Activated T-cell treated with anti-CD3 and anti-CD28 coated beads, Interleukin-2, amount 50 U/mL, for 48 hours (primary cell): ENCODE results near the gene NLRP7.
A peak's percentile ranks its signal among the peaks of the same experiment; 100 is the strongest.
"Not testable (repeated sequence)": the region's sequence is repeated elsewhere in the genome, so short reads cannot be mapped to it uniquely, and the experiment has no call there.

ENCODE experiments used
- DNase-seq, 2 experiments: peaks; one replicate each; pipeline ENCODE4 v3.0.0-alpha.2; 2020

The NLRP7 gene

GRCh38 chr19:54919646-54920563 lies 27.4 kb downstream of the NLRP7 start:
- DNase-seq: peak in 1 of 2 experiments; percentile 29

- DNase-seq: no peak
Measured at GRCh38 chr19:54918499-54918898, 28.8 kb downstream of the NLRP7 start.

DNA sequence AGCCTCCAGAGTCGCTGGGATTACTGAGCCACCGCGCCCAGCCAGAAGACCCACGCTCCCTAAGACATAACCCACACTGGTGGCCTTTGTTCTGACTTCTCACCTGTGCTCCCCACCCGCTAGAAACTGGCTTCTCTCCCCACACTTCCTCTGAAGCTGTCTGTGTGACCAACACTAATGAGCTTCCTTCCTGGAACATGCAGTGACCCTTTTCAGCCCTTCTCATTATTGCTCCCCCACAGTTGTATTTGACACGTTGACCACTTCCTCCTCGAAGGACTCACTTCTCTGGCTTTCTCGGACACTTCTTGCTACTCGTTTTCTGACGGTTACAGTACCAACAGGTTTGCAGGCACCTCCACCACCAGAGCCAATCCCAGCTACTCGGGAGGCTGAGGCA lies 30.5 kb downstream of the NLRP7 start:
- DNase-seq: no peak

DNA sequence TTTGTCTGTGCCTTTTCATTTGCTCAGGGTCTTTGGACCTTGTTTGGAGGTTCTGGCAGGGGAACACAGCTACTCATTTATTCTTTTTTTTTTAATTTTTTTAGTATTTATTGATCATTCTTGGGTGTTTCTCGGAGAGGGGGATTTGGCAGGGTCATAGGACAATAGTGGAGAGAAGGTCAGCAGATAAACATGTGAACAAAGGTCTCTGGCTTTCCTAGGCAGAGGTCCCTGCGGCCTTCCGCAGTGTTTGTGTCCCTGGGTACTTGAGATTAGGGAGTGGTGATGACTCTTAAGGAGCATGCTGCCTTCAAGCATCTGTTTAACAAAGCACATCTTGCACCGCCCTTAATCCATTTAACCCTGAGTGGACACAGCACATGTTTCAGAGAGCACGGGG lies 39.4 kb downstream of the NLRP7 start:
- DNase-seq: not testable (repeated sequence)

- no peak for DNase-seq
Measured at GRCh38 chr19:54906819-54907218, 40.5 kb downstream of the NLRP7 start.

- peak in 1 of 2 experiments; percentile 25 for DNase-seq
Measured at GRCh38 chr19:54905803-54906511, 41.4 kb downstream of the NLRP7 start, which contains the start of gene NCR1. Gene NCR1, plus strand, starts transcription at chr19:54906148. Its CDS starts 40 bp downstream, at chr19:54906188.

DNA sequence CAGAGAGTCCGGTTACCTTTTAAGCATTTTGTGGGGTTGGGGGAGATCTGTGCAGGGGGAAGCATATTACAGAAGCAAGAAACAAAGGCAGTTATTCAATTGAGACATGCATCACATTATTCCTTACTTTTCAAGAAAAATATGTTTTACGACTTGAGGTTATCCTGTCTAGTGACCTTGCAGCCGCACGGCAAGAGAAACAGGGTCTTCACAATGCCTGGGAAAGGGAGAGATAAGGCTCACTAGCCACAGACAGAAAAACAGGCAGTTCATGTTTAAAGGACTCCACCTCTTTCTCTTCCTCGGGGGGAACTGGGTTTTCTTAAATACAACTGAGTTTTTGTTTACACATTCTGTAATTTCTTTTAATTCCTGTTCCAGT lies 41.9 kb downstream of the NLRP7 start:
- DNase-seq: no peak

- not testable (repeated sequence) for DNase-seq
Measured at GRCh38 chr19:54904261-54904660, 43.1 kb downstream of the NLRP7 start.

- DNase-seq: no peak
Measured at GRCh38 chr19:54903303-54903702, 44.0 kb downstream of the NLRP7 start.

- DNase-seq: no peak
Measured at GRCh38 chr19:54902061-54902460, 45.3 kb downstream of the NLRP7 start.

DNA sequence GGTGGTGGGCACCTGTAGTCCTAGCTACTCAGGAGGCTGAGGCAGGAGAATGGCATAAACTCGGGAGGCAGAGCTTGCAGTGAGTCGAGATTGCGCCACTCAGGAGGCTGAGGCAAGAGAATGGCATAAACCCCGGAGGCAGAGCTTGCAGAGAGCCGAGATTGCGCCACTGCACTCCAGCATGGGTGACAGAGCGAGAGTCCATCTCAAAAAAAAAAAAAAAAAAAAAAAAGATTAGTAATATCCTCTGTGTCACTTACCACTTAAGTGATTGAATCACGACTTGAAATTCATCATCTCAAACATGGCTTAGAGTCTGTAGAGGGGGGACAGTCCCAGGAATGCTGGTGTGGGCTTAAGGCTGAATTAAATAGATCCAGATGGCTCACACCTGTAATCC lies 46.2 kb downstream of the NLRP7 start:
- not testable (repeated sequence) for DNase-seq

- DNase-seq: not testable (repeated sequence)
Measured at GRCh38 chr19:54899646-54900045, 47.7 kb downstream of the NLRP7 start.

DNA sequence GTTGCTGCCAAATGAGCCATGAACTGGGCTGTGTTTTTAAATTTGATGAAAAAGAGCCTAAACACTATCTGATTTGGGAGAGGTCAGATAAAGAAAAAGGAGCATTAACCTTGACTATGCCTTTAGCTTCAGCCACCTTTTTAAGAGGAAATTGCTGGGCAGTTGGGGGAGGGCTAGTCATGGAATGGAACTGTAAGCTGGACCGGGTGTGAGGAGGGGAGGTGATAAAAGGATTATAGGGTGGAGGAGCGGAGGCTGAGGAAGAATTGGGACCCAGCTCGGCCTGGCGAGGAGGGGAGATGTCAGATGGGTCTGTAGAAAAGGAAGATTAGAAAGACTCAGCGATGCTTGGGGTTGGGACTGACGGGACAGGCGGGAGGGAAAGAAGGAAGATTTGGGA lies 48.6 kb downstream of the NLRP7 start:
- DNase-seq: not testable (repeated sequence)

GRCh38 chr19:54896036-54896435 lies 51.3 kb downstream of the NLRP7 start:
- DNase-seq: no peak

DNA sequence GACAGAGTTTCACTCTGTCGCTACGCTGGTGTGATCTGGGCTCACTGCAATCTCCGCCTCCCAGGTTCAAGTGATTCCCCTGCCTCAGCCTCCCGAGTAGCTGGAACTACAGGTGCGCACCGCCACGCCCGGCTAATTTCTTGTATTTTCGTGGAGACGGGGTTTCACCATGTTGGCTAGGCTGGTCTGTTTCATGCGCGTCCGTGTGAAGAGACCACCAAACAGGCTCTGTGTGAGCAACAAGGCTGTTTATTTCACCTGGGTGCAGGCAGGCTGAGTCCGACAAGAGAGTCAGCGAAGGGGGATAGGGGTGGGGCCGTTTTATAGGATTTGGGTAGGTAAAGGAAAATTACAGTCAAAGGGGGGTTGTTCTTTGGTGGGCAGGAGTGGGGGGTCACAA lies 53.2 kb downstream of the NLRP7 start:
- DNase-seq: not testable (repeated sequence)

- DNase-seq: no peak
Measured at GRCh38 chr19:54893406-54893805, 53.9 kb downstream of the NLRP7 start.

- DNase-seq: no peak
Measured at GRCh38 chr19:54889566-54889965, 57.8 kb downstream of the NLRP7 start.

- no peak for DNase-seq
Measured at GRCh38 chr19:54888239-54888638, 59.1 kb downstream of the NLRP7 start.

GRCh38 chr19:54883228-54883627 lies 64.1 kb downstream of the NLRP7 start:
- no peak for DNase-seq

DNA sequence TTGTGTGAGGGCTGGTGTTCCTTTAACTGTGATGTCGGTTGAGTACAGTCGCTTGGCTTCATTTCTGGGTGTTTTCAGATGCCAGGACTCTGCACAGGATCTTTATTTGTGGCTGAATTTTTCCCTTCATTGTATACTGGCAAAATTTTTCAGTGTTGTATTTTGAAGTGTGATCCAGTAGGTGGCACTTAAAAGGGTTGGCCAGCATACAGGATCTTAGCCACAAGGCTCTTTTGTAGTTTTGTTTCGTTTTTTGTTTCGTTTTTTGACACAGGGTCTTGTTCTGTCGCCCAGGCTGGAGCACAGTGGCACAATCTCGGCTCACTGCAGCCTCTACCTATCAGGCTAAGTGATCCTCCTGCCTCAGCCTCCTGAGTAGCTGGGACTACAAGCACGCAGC lies 64.6 kb downstream of the NLRP7 start:
- DNase-seq: no peak

- DNase-seq: no peak
Measured at GRCh38 chr19:54881884-54882283, 65.4 kb downstream of the NLRP7 start.

GRCh38 chr19:54877471-54877870 lies 69.9 kb downstream of the NLRP7 start:
- no peak for DNase-seq

DNA sequence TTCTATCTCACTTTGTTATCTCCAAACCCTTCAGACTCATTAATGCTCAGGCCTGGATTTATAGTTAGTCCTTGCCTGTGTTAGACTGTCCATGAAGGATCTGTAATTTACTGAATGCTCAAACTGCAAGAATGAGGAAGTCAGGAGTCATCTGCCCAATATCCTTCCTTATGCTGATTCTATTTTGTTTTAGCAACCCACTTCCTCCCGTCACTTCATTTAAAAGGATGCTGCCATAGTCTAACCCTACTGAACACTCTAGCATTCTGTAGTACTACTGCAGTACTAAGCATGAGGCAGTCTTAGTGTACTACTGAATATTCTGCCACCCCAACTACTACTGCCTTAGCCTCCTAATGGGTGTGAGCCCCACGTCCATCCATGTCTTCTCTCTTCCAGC lies 71.8 kb downstream of the NLRP7 start:
- no peak for DNase-seq

DNA sequence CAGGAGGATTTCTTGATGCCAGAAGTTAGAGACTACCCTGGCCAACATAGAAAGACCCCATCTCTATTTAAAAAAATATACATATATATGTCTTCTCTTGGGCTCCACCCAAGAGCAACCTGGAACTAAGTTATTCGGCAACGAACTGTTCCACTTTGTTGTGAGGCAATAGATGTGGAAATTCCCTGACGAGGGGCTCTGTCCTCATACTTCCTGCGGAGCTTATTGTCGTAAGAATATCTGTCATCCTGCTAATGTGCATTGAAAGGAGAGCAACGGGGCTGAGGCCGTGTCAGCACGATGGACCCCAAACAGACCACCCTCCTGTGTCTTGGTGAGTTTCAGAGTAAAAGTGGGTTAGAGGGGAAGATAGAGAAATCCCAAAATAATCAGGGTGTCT lies 73.3 kb downstream of the NLRP7 start, which contains the start of gene FCAR:
TSS of gene FCAR (plus strand) at position 246 of the 400 bp plus-strand sequence. CDS start at position 301, 55 bp downstream.
- no peak for DNase-seq
